Panc1 (cell line): ENCODE results near the gene KDM4B. TPM values are rescaled to one million over a fixed set of nuclear protein-coding genes. Genes with fewer than 3 reads are reported as not detected.
"Not testable (repeated sequence)": the region's sequence is repeated elsewhere in the genome, so short reads cannot be mapped to it uniquely, and the experiment has no call there.

Experiments
- ATAC-seq: fragments of 200-7000 bp; cut with Tn5 transposase; 2 replicates; pipeline ENCODE4 v1.9.1; 2020; ENCODE audit warnings: mild to moderate bottlenecking, moderate library complexity
- BruUV-seq: library from RNA; stranded (reverse); fragments of 400-500 nt; replicated peaks from 2 replicates; lab custom pipeline; 2021; lab: Mats Ljungman, UMichigan
- CTCF ChIA-PET: fragments of 300-600 bp; sonication (Branson Sonifier 250); formaldehyde crosslinking; loops from one replicate; lab custom pipeline; 2022; ENCODE audit warnings: antibody characterized with exemption; lab: Charles Lee
- POLR2A ChIA-PET: fragments of 300-600 bp; sonication (Branson Sonifier 250); formaldehyde crosslinking; loops from one replicate; lab custom pipeline; 2022; ENCODE audit warnings: antibody characterized with exemption; lab: Charles Lee
- DNase-seq: peaks from one replicate; pipeline ENCODE4 v3.0.0-alpha.2; 2010; ENCODE audit warnings: low read depth, low spot score
- H3K27ac ChIP-seq: 2 replicates; pipeline ENCODE4 v1.5.1; 2011; ENCODE audit warnings: mild to moderate bottlenecking, low read length, inconsistent platforms
- H3K27me3 ChIP-seq: fragments of 200-500 bp; sonication (Bioruptor generic); 2 replicates; pipeline ENCODE4 v1.6.0; 2014; ENCODE audit warnings: low read length, inconsistent platforms; ENCODE audit not compliant: control insufficient read depth, insufficient read depth
- H3K36me3 ChIP-seq: fragments of 200-500 bp; sonication (Bioruptor generic); 2 replicates; pipeline ENCODE4 v1.5.1; 2014; ENCODE audit warnings: inconsistent platforms, mild to moderate bottlenecking, low read length, moderate library complexity; ENCODE audit not compliant: control insufficient read depth, insufficient read depth
- H3K4me1 ChIP-seq: 2 replicates; pipeline ENCODE4 v1.5.1; 2011; ENCODE audit warnings: inconsistent platforms, mild to moderate bottlenecking, low read length, moderate library complexity; ENCODE audit not compliant: control insufficient read depth, insufficient read depth
- H3K4me3 ChIP-seq, 2 experiments: 2 replicates each; pipeline ENCODE4 v1.5.1; 2011 to 2012; ENCODE audit warnings: low read depth in 2 of 2, low read length in 2 of 2, mild to moderate bottlenecking in 2 of 2, inconsistent platforms in 1 of 2, moderate library complexity in 1 of 2
- H3K9me3 ChIP-seq: fragments of 200-500 bp; sonication (Bioruptor generic); 2 replicates; pipeline ENCODE4 v1.5.1; 2014; ENCODE audit warnings: low read depth, mild to moderate bottlenecking, inconsistent platforms, low read length, moderate library complexity; ENCODE audit not compliant: control insufficient read depth, insufficient read depth
- POLR2AphosphoS5 ChIP-seq: IDR thresholded peaks from 2 replicates; pipeline ENCODE4 v1.6.1; 2012; ENCODE audit warnings: mild to moderate bottlenecking, low read depth, low read length, moderate library complexity
- SIN3A ChIP-seq: IDR thresholded peaks from 2 replicates; pipeline ENCODE4 v1.6.1; 2012; ENCODE audit warnings: low read depth, mild to moderate bottlenecking, low read length, moderate library complexity, borderline replicate concordance; ENCODE audit not compliant: insufficient read depth
- TCF7L2 ChIP-seq: IDR thresholded peaks from 2 replicates; pipeline ENCODE4 v1.6.1; 2011; ENCODE audit warnings: mild to moderate bottlenecking, low read depth, low read length, inconsistent platforms
- in situ Hi-C: cut with HindIII; loops from 2 replicates; pipeline ENCODE4 v1.10.0; 2016; ENCODE audit warnings: low sequenced_read_pairs, low pct_unique_long_range_greater_than_20kb
- intact Hi-C: fragments of 100-400 bp; cut with micrococcal nuclease; formaldehyde crosslinking; loops from one replicate; pipeline ENCODE4 v1.10.0; 2022; ENCODE audit not compliant: unreplicated experiment
- total RNA-seq: library from RNA; stranded (reverse); gene quantifications from one replicate; pipeline ENCODE4 v1.2.1, GENCODE V29; 2021; ENCODE audit not compliant: unreplicated experiment
- TF ChIP-seq, protein P1 (sequence below): fragments of 450-650 bp; IDR thresholded peaks from 2 replicates; pipeline ENCODE4 v1.5.1; 2017; ENCODE audit warnings: mild to moderate bottlenecking
- TF ChIP-seq, protein P2 (sequence below), 2 experiments: IDR thresholded peaks; 2 replicates each; pipeline ENCODE4 v1.6.1; 2011 to 2012; ENCODE audit warnings: low read depth in 2 of 2, control low read depth in 1 of 2, low read length in 1 of 2, mild to moderate bottlenecking in 1 of 2, moderate library complexity in 1 of 2; ENCODE audit not compliant: insufficient read depth in 1 of 2

The KDM4B gene
- total RNA-seq, 1 experiment from 2014 or later = 18.4 TPM

DNA sequence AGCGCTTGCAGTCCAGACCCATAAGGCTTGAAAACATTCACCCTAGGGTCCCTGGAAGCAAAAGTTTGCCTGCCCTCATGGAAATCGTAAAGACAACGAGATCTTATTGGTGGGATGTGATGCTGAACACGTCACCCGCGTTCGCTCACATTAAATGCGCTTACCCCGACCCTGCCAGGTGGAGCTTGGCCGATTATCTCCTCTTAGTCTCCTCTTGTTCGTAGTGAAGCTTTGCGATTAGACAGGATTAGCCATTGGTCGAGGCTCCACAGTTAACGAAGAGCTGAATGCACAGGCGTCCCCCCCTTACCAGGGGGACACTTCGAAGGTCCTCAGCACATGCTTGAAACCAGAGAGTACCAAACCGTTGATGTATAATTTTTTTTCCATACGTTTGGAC, 16.0 kb upstream of the KDM4B start:
- Histone ChIP-seq H3K4me3 (no peak overlapping the region), H3K27me3 (no peaks in the 10 kb centered on the region), H3K9me3 (no peaks in the 10 kb centered on the region), H3K27ac (no peak overlapping the region), H3K4me1 (no peaks in the 10 kb centered on the region), H3K36me3 (peaks cover 4% of the 10 kb centered on the region; the same call in 1 of the 2 replicates)
- ATAC-seq (no peak), DNase-seq (no peak)
- in situ Hi-C loops (no loop called here), intact Hi-C loops (no loop called here)
- no TSS peak for BruUV-seq
- CTCF ChIA-PET = no interaction called here
- POLR2A ChIA-PET = no interaction called here
- TF ChIP-seq SIN3A (no peak), TCF7L2 (no peak), POLR2AphosphoS5 (no peak)
- TF ChIP-seq, protein P1, sequence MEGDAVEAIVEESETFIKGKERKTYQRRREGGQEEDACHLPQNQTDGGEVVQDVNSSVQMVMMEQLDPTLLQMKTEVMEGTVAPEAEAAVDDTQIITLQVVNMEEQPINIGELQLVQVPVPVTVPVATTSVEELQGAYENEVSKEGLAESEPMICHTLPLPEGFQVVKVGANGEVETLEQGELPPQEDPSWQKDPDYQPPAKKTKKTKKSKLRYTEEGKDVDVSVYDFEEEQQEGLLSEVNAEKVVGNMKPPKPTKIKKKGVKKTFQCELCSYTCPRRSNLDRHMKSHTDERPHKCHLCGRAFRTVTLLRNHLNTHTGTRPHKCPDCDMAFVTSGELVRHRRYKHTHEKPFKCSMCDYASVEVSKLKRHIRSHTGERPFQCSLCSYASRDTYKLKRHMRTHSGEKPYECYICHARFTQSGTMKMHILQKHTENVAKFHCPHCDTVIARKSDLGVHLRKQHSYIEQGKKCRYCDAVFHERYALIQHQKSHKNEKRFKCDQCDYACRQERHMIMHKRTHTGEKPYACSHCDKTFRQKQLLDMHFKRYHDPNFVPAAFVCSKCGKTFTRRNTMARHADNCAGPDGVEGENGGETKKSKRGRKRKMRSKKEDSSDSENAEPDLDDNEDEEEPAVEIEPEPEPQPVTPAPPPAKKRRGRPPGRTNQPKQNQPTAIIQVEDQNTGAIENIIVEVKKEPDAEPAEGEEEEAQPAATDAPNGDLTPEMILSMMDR = no peak
- TF ChIP-seq, protein P2, sequence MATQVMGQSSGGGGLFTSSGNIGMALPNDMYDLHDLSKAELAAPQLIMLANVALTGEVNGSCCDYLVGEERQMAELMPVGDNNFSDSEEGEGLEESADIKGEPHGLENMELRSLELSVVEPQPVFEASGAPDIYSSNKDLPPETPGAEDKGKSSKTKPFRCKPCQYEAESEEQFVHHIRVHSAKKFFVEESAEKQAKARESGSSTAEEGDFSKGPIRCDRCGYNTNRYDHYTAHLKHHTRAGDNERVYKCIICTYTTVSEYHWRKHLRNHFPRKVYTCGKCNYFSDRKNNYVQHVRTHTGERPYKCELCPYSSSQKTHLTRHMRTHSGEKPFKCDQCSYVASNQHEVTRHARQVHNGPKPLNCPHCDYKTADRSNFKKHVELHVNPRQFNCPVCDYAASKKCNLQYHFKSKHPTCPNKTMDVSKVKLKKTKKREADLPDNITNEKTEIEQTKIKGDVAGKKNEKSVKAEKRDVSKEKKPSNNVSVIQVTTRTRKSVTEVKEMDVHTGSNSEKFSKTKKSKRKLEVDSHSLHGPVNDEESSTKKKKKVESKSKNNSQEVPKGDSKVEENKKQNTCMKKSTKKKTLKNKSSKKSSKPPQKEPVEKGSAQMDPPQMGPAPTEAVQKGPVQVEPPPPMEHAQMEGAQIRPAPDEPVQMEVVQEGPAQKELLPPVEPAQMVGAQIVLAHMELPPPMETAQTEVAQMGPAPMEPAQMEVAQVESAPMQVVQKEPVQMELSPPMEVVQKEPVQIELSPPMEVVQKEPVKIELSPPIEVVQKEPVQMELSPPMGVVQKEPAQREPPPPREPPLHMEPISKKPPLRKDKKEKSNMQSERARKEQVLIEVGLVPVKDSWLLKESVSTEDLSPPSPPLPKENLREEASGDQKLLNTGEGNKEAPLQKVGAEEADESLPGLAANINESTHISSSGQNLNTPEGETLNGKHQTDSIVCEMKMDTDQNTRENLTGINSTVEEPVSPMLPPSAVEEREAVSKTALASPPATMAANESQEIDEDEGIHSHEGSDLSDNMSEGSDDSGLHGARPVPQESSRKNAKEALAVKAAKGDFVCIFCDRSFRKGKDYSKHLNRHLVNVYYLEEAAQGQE (IDR thresholded peaks at IDR 0.05; ENCODE audit: insufficient read depth in 1 of 2, low read depth in 2 of 2, low read length in 1 of 2) = no peak

DNA sequence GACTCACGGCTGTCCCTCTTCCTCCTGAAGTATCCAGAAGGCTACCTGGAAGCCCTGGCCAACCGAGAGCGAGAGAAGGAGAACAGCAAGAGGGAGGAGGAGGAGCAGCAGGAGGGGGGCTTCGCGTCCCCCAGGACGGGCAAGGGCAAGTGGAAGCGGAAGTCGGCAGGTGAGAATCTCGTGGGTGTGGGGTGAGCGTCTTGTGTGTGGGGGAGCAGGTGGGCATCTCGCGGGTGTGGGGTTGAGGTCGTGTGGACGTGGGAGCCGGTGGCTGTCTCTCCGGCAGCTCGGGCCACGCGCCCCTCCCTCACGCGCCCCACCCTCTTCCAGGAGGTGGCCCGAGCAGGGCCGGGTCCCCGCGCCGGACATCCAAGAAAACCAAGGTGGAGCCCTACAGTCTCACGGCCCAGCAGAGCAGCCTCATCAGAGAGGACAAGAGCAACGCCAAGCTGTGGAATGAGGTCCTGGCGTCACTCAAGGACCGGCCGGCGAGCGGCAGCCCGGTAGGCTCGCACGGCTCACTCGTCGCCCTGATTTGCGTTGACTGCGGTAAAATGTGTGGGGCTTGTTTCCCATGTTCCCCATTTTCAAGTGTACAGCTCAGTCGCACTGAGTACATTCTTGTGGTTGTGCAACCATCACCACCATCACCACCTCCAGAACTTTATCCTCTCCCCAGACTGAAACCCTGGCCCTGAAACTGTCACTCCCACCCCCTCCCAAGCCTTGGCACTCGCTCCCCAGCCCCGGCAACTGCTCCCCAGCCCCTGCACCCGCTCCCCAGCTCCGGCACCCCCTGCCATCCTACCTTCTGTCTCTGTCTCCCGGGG, 14.4 kb upstream of the KDM4B start:
- POLR2A ChIA-PET, H3K27ac ChIP-seq, ATAC-seq: not testable (repeated sequence)

DNA sequence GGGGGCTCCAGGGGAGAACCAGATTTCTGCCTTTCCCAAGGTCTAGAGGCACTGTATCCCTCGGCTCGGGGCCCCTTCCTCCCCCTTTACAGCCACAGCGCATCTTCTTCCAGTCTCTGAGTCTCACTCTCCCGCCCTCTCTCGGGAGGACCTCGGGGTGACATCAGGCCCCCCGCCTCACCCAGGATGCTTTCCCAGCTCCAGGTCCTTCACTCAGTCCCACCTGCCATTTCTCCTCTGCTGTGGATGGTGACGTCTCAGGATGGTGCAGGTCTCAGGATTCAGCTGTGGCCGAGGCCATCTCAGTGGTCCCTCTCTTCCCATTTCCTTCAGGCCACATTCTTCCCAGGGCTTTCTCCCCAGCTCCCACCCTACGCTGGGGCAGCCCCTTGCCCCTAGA, 13.6 kb upstream of the KDM4B start:
- CTCF ChIA-PET = no interaction called here
- no peak overlapping the region for H3K27ac ChIP-seq

More for the DNA sequence above, 14.4 kb upstream of the KDM4B start:
- intact Hi-C loops, H3K9me3 ChIP-seq, H3K36me3 ChIP-seq, DNase-seq, in situ Hi-C loops, H3K4me1 ChIP-seq, CTCF ChIA-PET, BruUV-seq, H3K4me3 ChIP-seq, H3K27me3 ChIP-seq: not testable (repeated sequence)

More for the DNA sequence above, 13.6 kb upstream of the KDM4B start:
- no peak for ATAC-seq
- POLR2A ChIA-PET = no interaction called here
- no peaks in the 10 kb centered on the region for H3K9me3 ChIP-seq
- no peaks in the 10 kb centered on the region for H3K27me3 ChIP-seq
- in situ Hi-C loops (no loop called here), intact Hi-C loops (no loop called here)
- H3K36me3 ChIP-seq = no peaks in the 10 kb centered on the region
- BruUV-seq = no TSS peak
- TF ChIP-seq, protein P2 (IDR thresholded peaks at IDR 0.05; ENCODE audit: insufficient read depth in 1 of 2, low read depth in 2 of 2, low read length in 1 of 2) = no peak
- TF ChIP-seq, protein P1 = no peak
- TF ChIP-seq SIN3A (no peak), TCF7L2 (no peak), POLR2AphosphoS5 (no peak)
- no peaks in the 10 kb centered on the region for H3K4me1 ChIP-seq
- H3K4me3 ChIP-seq = no peak overlapping the region
- no peak for DNase-seq
